Activated CD8-positive, alpha-beta memory T cell treated with anti-CD3 and anti-CD28 coated beads for 48 hours (primary cell): ENCODE measurements around the gene PERP.
"Not testable (repeated sequence)": the region's sequence is repeated elsewhere in the genome, so short reads cannot be mapped to it uniquely, and the experiment has no call there.

Experiments used
- DNase-seq, 3 experiments: peaks; one replicate each; pipeline ENCODE4 v3.0.0-alpha.2; 2020; ENCODE audit warnings: low read depth in 2 of 3, low spot score in 2 of 3

The PERP gene

DNA sequence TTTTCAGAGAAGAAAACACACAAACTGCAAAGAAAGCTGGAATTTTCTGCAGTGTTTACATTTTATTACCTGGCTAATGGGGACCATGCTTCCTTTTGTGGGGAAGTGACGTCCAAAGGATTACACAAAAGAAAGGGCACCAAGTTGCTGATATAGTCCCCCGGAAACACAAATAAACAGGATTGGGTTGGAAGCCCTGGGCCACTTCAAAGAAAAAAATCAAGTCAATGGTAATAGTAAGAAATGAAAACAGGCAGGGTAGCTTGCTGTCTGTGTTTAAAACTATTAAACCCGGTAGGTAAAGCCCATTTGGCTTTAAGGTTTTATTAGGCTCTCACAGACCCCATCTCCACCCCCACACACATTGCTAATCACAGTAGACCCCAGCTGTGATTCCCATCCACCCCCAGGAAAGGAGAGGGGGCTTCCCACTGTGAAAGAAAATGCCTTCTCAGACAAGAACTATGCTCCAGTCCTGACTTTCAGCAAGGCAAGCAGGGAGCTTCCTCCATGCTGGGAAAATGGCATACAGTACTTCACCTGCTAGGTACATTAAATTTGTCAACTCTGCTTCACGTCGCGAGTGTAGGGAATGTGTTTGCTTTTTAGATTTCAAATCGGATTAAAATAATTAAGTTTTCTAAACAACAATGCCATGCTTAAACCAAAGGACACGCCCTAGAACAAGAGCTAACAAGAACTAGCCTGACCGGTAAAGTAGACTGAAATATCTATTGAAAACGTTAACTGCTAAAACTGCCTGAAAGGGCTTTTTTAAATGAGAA lies 1.1 kb downstream of the PERP start:
- DNase-seq: no peak

DNA sequence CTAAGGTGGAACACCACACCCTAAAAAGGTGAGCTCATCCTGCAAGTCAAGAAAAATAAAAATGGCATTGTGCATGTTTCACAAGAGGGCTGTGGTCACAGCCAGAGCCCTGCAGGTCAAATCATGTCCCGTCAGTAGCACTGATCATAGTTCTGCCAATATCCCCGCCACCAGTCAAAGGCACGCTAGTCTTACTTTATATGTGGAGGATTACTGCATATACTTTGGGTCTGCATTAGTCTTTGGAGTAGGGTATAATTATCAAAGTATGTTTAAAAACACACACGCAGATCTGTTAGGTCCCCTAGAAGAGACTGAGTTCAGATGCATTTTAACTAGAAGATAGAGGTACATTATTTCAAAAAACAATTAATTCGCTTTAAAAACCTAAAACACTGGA lies 1.8 kb downstream of the PERP start:
- no peak for DNase-seq

- no peak for DNase-seq
Measured at GRCh38 chr6:138104618-138105213, 2.5 kb downstream of the PERP start.

DNA sequence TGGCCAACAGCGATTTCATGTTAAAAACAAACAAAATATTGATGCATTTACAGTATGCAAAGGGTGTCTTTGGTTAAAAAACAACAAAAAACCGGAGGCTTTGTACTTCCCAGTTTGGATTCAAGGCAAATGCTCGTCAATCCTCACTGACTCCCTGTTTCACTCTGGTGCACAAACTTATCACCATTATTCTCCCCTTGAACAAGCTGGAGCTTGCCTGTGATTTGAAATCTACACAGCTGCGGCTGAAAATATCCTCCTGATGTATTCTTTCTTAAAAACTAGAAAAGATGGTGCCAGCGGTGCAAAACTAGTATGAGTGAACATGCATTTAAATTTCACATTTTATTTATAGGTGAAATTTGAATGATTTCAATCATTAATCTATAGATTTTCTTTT lies 3.3 kb downstream of the PERP start:
- no peak for DNase-seq

DNA sequence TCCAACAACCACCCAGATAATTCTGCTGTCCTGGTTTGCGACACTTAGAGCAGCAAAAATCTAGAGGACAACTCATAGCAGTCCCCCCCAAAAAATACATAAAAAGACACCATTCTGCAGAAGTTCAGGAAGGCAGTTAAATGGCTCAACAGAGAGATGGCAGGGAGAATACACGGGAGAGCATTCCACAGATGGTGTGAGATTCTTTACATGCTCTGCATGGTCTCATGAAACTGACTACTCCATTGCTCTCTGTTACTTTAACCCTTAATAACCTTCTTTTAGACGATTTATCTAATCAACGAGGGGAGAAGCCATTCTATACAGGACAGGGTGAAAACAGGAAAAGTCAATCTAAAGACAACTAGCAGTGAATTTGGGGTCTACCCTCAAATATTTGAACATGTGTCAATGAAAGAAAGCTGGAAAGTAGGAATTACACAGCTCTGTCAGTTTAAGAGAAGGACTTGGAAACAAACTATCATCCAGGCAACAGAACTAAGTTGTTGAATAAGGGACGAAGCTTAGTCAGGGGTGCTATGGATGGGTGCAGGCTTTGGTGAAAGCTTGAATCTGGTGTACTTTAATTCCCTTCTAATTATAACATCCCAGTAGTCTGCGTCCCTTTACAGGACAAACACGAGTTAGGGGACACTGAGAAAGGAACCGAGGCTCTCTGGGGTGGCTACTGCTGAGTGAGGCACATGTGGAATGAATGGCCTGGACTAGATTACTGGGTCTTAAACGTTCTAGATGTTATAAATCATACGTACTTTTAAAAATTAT lies 5.1 kb downstream of the PERP start:
- no peak for DNase-seq

DNA sequence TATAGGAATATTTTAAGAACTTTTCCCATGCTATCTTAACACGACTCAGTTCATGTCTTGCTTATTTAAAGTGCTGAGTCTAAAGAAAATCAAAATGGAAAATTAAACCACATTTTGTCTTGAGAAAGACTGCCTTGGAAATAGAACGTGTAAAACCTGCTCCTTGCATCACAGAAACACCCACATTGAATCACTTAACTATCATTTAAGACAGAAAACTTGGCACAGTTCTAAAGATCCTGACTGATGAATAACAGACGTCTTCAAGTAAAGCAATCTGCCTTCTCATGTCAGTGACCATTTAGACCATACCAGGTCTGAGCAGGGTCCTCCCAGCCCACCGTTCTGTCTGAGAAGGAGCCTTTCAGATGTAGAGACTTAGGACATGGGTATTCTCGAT lies 7.4 kb downstream of the PERP start:
- no peak for DNase-seq

GRCh38 chr6:138098306-138098705 lies 8.9 kb downstream of the PERP start:
- DNase-seq: no peak

DNA sequence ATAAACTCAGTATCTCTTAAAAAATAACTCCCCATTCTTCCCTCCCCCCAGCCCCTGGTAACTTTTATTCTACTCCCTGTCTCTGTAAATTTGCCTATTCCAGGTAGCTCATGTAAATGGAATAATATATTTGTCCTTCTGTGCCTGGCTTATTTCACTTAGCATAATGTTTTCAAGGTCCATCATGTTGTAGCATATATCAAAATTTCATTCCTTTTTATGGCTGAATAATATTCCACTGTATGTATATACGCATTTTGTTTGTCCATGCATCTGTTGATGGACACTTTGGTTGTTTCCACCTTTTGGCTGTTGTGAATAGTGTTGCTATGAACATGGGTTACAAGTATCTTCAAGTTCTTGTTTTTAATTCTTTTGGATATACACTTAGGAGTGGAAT lies 13.0 kb downstream of the PERP start:
- no peak for DNase-seq

GRCh38 chr6:138093632-138094031 lies 13.6 kb downstream of the PERP start:
- DNase-seq: no peak

DNA sequence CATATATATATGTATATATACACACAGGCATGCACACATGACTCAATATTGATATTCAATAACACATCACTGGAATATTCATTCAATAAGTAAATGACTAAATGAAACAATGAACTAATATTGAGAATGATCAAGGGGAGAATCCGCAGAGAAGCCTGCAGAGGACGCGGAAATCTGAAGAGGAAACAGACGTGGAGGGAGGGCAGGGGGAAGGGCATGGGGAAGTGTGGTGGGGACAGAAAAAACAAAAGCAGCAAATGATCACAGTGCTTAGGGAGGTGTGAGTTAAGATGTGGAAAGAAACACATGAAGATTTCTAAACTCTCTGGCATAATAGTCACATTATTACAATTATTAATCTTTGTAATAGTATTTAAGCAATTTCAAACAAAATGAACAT lies 14.5 kb downstream of the PERP start:
- DNase-seq: no peak

DNA sequence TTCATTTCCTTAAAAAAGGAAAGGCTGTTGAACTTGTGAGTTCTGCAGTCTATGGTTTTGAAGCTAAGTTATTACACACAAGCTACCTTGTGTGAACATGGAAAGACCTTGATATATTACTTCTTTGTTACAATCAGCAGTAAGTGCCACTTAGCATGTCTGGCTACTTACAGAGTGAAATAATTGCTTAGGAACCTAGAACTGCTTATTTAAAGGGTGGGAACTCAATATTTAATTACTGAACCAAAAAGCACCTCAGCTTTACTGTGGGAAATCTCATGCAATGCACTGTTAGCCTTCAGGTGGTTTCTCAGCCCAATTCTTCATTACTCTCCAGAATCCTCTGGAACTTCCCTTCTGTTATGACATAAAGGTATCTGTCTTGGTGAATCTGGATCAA lies 17.9 kb downstream of the PERP start:
- DNase-seq: no peak

- no peak for DNase-seq
Measured at GRCh38 chr6:138088326-138088762, 18.9 kb downstream of the PERP start.

DNA sequence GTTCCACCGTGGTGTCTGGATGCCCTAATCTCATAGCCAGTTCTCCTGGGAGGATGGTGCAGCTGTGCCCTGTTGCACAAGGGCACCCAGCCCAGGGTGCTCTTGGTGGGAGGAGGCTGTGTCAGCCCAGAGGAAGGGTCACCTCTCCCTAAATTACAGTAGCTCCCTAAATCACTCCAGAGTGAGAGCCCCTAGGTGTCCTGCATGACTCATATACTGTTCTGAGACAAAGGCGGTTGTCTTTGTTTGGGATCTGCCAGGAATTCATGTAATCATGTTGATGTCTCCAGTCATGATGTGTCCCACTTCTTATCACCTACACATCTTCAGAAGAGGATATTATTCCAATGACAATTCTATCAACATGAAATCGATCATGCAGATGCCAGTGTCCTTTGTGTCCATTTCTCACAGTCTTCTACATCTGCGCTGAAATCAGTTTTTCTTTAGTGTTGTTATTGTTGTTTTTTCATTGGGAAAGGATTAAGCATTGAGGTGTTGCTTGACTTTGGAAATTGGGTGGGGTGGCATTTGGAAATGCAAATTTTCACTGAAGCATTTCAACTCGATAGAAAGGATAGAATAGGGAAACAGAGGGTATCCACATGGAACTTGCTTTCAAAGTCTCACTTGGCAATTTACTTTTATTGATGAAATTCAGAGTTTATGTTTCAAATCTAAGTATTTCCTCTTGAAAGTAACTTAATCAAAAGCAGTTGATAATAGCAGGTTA lies 19.5 kb downstream of the PERP start:
- DNase-seq: no peak

DNA sequence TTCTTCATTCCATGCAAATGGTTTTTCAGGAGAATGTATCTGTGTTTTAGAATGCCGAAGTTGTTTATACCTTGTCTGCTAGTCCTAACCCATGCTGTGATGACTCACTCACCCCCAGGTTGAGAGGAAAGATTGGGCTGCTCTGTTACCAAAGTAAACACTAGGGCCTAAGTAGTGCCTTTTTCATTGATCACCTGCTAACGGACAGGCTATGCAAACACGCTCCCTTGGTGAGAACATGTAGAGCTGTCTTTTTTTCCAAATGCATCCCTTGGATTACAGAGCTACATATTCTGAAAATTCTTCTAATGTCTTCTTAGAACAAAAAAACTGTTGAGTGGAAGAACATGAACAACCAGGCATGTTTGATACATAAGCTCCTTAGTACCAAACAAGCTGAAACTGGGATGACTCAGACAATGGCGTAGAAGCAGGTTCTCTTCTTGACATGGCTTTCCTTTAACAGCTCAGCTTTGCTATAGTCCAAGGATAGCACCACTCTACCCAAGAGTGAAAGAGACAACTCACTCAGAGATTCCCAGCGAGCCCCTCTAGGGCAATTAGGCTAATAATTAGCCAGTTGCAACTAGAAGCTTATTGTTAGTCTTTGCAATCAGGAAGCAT lies 20.5 kb downstream of the PERP start:
- no peak for DNase-seq

DNA sequence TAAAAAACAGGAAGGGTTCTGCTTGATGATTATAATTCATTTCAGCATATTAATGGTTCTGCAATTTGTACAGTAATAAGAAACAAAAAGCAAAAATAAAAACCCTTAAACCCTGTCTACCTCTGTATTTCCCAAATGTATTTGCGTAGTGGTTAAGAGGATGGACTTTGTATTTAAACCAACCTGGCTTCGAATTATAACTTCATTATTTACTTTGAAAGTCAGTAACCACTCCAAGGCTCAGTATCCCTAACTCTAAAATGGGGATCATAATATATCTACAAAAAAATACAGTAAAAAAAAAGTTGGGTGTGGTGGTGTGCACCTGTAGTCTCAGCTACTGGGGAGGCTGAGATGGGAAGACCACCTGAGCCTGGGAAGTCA lies 21.4 kb downstream of the PERP start:
- DNase-seq: no peak

DNA sequence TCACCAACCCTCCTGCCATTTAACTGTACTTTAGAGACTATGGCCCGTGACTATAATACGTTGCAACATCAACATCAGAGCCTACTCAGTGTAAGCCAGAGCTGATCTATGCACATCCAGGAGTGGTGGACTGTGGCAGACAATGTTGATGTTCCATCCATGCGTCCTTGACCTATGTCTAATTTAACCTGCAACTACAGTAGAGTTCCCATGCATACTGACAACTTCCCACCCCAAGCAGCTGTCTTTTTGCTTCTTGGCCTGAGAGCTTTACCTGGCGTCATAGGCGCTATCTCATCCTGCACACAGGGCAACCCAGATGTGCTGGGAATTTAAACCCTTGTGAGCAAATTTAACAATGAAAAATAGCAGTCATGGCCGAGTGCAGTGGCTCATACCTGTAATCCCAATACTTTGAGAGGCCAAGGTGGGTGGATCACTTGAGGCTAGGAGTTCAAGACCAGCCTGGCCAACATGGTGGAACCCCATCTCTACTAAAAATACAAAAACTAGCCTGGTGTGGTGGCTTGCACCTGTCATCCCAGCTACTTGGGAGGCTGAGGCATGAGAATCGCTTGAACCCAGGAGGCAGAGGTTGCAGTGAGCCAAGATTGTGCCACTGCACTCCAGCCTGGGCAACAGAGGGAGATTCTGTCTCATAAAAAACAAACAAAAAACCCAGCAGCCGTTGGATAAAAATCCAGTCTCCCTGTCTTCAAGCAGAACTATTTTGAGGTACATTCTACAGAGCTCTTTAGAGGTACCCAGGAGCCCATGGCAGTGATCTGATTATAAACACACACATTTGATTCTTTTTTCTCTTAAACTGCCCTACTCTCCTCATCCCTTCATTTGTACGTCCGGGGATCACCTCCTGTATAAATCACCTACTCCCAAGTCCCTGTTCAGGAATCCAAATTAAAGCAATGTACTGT lies 22.0 kb downstream of the PERP start:
- no peak for DNase-seq

DNA sequence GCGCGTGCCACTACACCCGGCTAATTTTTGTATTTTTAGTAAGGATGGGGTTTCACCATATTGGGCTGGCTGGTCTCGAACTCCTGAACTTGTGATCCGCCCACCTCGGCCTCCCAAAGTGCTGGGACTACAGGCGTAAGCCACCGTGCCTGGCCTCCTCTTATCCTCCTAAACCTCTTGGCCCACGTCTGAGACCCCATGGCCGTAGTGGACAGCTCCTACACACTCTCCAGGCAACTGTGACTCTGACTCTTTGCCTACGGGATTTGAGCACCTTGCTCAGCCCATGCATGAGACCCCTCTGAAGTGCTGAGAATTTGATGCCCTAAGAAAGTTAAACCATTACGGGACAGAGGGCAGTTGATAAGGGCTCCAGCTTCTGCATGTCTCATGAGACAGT lies 25.0 kb downstream of the PERP start:
- no peak for DNase-seq

DNA sequence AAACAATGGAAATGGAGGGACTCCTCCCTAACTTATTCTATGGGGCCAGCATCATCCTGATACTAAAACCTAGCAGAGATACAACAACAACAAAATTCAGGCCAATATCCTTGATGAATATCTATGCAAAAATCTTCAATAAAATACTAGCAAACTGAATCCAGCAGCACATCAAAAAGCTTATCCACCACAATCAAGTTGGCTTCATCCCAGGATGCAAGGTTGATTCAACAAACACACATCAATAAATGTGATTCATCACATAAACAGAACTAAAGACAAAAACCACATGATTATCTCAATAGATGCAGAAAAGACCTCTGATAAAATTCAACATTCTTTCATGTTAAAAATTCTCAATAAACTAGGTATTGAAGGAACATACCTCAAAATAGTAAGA lies 27.7 kb downstream of the PERP start:
- DNase-seq: not testable (repeated sequence)

- DNase-seq: no peak
Measured at GRCh38 chr6:138078491-138078890, 28.7 kb downstream of the PERP start.

DNA sequence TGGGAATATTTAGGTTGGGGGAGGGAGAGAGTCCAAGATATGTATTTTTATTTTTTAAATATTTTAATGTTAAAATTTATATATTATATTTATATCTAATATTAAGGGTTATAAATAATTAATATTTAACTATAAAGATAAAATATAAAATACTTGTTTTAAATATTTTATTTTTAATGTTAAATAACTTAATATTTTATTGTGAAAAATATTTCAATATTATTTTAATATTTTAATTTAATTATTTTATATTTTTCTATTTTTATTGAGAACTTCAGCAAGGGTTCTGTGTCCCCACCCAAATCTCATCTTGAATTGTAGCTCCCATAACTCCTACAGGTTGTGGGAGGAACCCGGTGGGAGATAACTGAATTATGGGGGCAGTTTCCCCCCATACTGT lies 34.0 kb downstream of the PERP start:
- DNase-seq: no peak
